ENCODE measurements around the gene ATP10B.

Gene ATP10B

DNA sequence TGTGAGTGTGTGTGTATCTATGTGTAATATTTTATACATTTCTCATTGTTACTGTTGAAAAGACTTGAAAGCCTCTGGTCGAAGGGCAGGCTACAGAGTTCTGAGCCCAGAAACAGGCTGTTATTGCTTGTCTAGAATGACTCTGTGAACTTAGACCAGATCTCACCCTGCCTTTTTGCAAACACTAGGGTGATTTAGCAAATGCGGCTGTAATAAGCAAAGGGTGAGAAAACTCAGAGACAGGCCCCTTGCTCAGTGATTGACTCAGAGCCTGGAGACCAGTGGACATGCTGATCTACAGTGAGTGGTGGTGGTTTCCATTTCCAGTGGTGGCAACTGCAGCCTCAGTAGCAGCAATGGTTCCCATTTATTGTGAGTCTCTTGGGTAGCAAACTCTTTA is 183.7 kb downstream of the ATP10B start:
- in situ Hi-C loops (cut with HindIII; ENCODE audit: low sequenced_read_pairs): no loop called here
- DNase-seq (ENCODE audit: low read depth, low spot score): no peak
- TF ChIP-seq, protein P1, sequence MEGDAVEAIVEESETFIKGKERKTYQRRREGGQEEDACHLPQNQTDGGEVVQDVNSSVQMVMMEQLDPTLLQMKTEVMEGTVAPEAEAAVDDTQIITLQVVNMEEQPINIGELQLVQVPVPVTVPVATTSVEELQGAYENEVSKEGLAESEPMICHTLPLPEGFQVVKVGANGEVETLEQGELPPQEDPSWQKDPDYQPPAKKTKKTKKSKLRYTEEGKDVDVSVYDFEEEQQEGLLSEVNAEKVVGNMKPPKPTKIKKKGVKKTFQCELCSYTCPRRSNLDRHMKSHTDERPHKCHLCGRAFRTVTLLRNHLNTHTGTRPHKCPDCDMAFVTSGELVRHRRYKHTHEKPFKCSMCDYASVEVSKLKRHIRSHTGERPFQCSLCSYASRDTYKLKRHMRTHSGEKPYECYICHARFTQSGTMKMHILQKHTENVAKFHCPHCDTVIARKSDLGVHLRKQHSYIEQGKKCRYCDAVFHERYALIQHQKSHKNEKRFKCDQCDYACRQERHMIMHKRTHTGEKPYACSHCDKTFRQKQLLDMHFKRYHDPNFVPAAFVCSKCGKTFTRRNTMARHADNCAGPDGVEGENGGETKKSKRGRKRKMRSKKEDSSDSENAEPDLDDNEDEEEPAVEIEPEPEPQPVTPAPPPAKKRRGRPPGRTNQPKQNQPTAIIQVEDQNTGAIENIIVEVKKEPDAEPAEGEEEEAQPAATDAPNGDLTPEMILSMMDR (IDR thresholded peaks at IDR 0.05; ENCODE audit: low read depth, low read length): no peak
- no peak overlapping the region for H3K4me3 ChIP-seq (ENCODE audit: low read depth, low read length)

- in situ Hi-C loops (cut with HindIII; ENCODE audit: low sequenced_read_pairs): no loop called here
- no peak overlapping the region for H3K4me3 ChIP-seq (ENCODE audit: low read depth, low read length)
- no peak for DNase-seq (ENCODE audit: low read depth, low spot score)
- TF ChIP-seq, protein P1 (IDR thresholded peaks at IDR 0.05; ENCODE audit: low read depth, low read length): no peak
These were observed 184.9 kb downstream of the ATP10B start for GRCh38 chr5:160667160-160667559.

- TF ChIP-seq, protein P1 (IDR thresholded peaks at IDR 0.05; ENCODE audit: low read depth, low read length): no peak
- in situ Hi-C loops (cut with HindIII; ENCODE audit: low sequenced_read_pairs): no loop called here
- no peak for DNase-seq (ENCODE audit: low read depth, low spot score)
- H3K4me3 ChIP-seq (ENCODE audit: low read depth, low read length): no peak overlapping the region
These were observed 186.6 kb downstream of the ATP10B start for GRCh38 chr5:160665460-160665859.

DNA sequence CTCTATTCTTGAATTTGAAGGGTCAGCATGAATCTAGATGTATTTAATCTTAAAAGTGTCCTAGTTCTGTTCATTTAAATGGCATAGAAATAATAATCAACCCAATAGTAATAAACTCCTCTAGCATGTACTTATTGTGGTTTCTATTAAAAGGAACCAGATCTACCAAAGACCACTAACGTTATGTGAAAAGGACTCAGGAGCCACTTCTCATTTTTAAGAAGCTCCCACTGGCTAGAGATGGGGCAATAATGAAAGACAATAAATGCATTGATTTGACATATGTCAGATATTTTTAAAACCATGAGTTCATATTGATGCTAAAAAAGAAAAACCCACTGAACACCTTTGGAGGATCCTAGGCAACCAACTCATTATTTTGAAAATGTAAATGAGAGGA is 191.9 kb downstream of the ATP10B start:
- no peak for DNase-seq (ENCODE audit: low read depth, low spot score)
- TF ChIP-seq, protein P1 (IDR thresholded peaks at IDR 0.05; ENCODE audit: low read depth, low read length): no peak
- in situ Hi-C loops (cut with HindIII; ENCODE audit: low sequenced_read_pairs): no loop called here
- no peak overlapping the region for H3K4me3 ChIP-seq (ENCODE audit: low read depth, low read length)

- TF ChIP-seq, protein P1 (IDR thresholded peaks at IDR 0.05; ENCODE audit: low read depth, low read length): no peak
- no peak for DNase-seq (ENCODE audit: low read depth, low spot score)
- no peak overlapping the region for H3K4me3 ChIP-seq (ENCODE audit: low read depth, low read length)
- in situ Hi-C loops (cut with HindIII; ENCODE audit: low sequenced_read_pairs): no loop called here
These were observed 194.2 kb downstream of the ATP10B start for GRCh38 chr5:160657622-160658458.

DNA sequence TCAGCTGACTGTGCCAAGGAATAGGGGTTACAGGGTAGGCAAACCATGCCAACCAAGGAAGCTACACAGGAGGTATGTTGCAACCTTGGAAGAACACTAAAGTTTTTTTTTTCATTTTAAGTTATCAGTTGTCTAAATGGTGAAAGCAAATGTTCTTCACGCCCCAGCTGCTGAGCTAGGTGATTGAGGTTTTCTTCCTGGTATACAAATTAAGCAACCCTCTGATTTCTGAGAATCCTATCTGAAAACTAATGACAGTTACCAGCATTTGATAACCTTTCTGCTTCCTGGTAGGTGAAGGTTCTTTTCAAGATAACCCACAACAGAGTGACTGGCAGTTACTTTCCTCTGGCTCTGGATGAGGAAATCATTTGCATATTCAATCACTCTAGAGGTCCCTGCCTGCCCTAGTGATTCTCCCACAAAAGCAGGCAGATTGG is 194.9 kb downstream of the ATP10B start:
- TF ChIP-seq, protein P1 (IDR thresholded peaks at IDR 0.05; ENCODE audit: low read depth, low read length): no peak
- in situ Hi-C loops (cut with HindIII; ENCODE audit: low sequenced_read_pairs): no loop called here
- no peak for DNase-seq (ENCODE audit: low read depth, low spot score)
- no peak overlapping the region for H3K4me3 ChIP-seq (ENCODE audit: low read depth, low read length)

All from astrocyte of the spinal cord (primary cell).